Measurements from ENCODE around the gene AOC2.
"Not testable (repeated sequence)": the region's sequence is repeated elsewhere in the genome, so short reads cannot be mapped to it uniquely, and the experiment has no call there.

AOC2 gene

GRCh38 chr17:42855048-42855596 lies 10.7 kb downstream of the AOC2 start:
- DNase-seq, result no peak

GRCh38 chr17:42856093-42856492 lies 11.7 kb downstream of the AOC2 start:
- not testable (repeated sequence) for DNase-seq

GRCh38 chr17:42856516-42856915 lies 12.1 kb downstream of the AOC2 start:
- DNase-seq, result not testable (repeated sequence)

GRCh38 chr17:42857389-42857788 lies 13.0 kb downstream of the AOC2 start:
- DNase-seq, result no peak

GRCh38 chr17:42865638-42866094 lies 21.3 kb downstream of the AOC2 start:
- DNase-seq, result no peak

- no peak for DNase-seq
Observed at GRCh38 chr17:42866216-42866615, 21.8 kb downstream of the AOC2 start.

- no peak for DNase-seq
Observed at GRCh38 chr17:42866631-42867575, 22.5 kb downstream of the AOC2 start.

GRCh38 chr17:42867694-42868261 lies 23.4 kb downstream of the AOC2 start:
- DNase-seq, result not testable (repeated sequence)

- no peak for DNase-seq
Observed at GRCh38 chr17:42868338-42868737, 24.0 kb downstream of the AOC2 start.

GRCh38 chr17:42871647-42872046 lies 27.3 kb downstream of the AOC2 start:
- DNase-seq, result no peak

- no peak for DNase-seq
Observed at GRCh38 chr17:42872251-42872965, 28.0 kb downstream of the AOC2 start.

GRCh38 chr17:42873315-42873714 lies 28.9 kb downstream of the AOC2 start:
- no peak for DNase-seq

GRCh38 chr17:42873932-42874695 lies 29.7 kb downstream of the AOC2 start:
- not testable (repeated sequence) for DNase-seq

- no peak for DNase-seq
Observed at GRCh38 chr17:42877037-42877436, 32.7 kb downstream of the AOC2 start.

GRCh38 chr17:42878123-42878880 lies 33.9 kb downstream of the AOC2 start:
- DNase-seq, result no peak

GRCh38 chr17:42878924-42879595 lies 34.7 kb downstream of the AOC2 start:
- no peak for DNase-seq

- DNase-seq, result no peak
Observed at GRCh38 chr17:42879596-42879985, 35.2 kb downstream of the AOC2 start.

GRCh38 chr17:42880776-42881310 lies 36.5 kb downstream of the AOC2 start:
- DNase-seq, result no peak

- DNase-seq, result not testable (repeated sequence)
Observed at GRCh38 chr17:42881706-42882105, 37.3 kb downstream of the AOC2 start.

- no peak for DNase-seq
Observed at GRCh38 chr17:42882166-42882565, 37.8 kb downstream of the AOC2 start.

Measured in SW 1271 (cell line).